HG02623 (cell line): ENCODE results near the gene RITA1.
"Not testable (repeated sequence)": the region's sequence is repeated elsewhere in the genome, so short reads cannot be mapped to it uniquely, and the experiment has no call there.

Experiments
- ATAC-seq: cut with Tn5 transposase; IDR thresholded peaks from one replicate; pipeline ENCODE4 v1.9.1; 2021; ENCODE audit warnings: moderate library complexity; ENCODE audit not compliant: unreplicated experiment

RITA1 gene

GRCh38 chr12:113185180-113186032 lies at the start of gene RITA1, which contains the start of gene DDX54:
TSS of gene RITA1 (plus strand) at chr12:113185721. CDS start at chr12:113186747, 1,026 bp downstream.
TSS of gene DDX54 (minus strand) at chr12:113185478. CDS start at chr12:113185451, 27 bp downstream.
- peak; percentile 40 for ATAC-seq

- ATAC-seq, result no peak
Measured at GRCh38 chr12:113136128-113136989, 49.2 kb upstream of the RITA1 start.

- no peak for ATAC-seq
Measured at GRCh38 chr12:113136990-113137511, 48.5 kb upstream of the RITA1 start.

GRCh38 chr12:113137861-113138783 lies 47.4 kb upstream of the RITA1 start:
- no peak for ATAC-seq

- no peak for ATAC-seq
Measured at GRCh38 chr12:113138826-113139225, 46.7 kb upstream of the RITA1 start.

- no peak for ATAC-seq
Measured at GRCh38 chr12:113140706-113141105, 44.8 kb upstream of the RITA1 start.

- not testable (repeated sequence) for ATAC-seq
Measured at GRCh38 chr12:113141716-113142115, 43.8 kb upstream of the RITA1 start.

GRCh38 chr12:113142173-113142885 lies 43.2 kb upstream of the RITA1 start:
- ATAC-seq, result no peak

- no peak for ATAC-seq
Measured at GRCh38 chr12:113142886-113143332, 42.6 kb upstream of the RITA1 start.

- no peak for ATAC-seq
Measured at GRCh38 chr12:113143959-113144358, 41.6 kb upstream of the RITA1 start.

GRCh38 chr12:113144806-113145205 lies 40.7 kb upstream of the RITA1 start:
- no peak for ATAC-seq

GRCh38 chr12:113145720-113146551 lies 39.6 kb upstream of the RITA1 start:
- no peak for ATAC-seq

- no peak for ATAC-seq
Measured at GRCh38 chr12:113146999-113147398, 38.5 kb upstream of the RITA1 start.

- no peak for ATAC-seq
Measured at GRCh38 chr12:113149361-113150150, 36.0 kb upstream of the RITA1 start, which contains the start of gene CFAP73. TSS of gene CFAP73 (plus strand) at chr12:113149724. CDS start at chr12:113149858, 134 bp downstream.

- ATAC-seq, result no peak
Measured at GRCh38 chr12:113151655-113152054, 33.9 kb upstream of the RITA1 start.

- no peak for ATAC-seq
Measured at GRCh38 chr12:113152196-113152834, 33.2 kb upstream of the RITA1 start.
